ENCODE data around the gene EXOC6B.

EXOC6B gene

GRCh38 chr2:72166279-72166678, 659.6 kb downstream of the EXOC6B start:
- Mint-ChIP-seq H3K9me3 (no peaks in the 10 kb centered on the region), H3K4me1 (ENCODE audit: low read depth) (no peaks in the 10 kb centered on the region), H3K36me3 (ENCODE audit: low read depth) (no peaks in the 10 kb centered on the region)

GRCh38 chr2:72165792-72166191, 660.0 kb downstream of the EXOC6B start:
- Mint-ChIP-seq H3K27ac (no peak overlapping the region), H3K4me3 (no peak overlapping the region)

More at GRCh38 chr2:72166279-72166678, 659.6 kb downstream of the EXOC6B start:
- H3K27ac Mint-ChIP-seq: no peak overlapping the region
- no peak overlapping the region for H3K4me3 Mint-ChIP-seq
- peaks cover 5% of the 10 kb centered on the region for H3K27me3 Mint-ChIP-seq

GRCh38 chr2:72162574-72162973, 663.3 kb downstream of the EXOC6B start:
- no peaks in the 10 kb centered on the region for H3K4me1 Mint-ChIP-seq (ENCODE audit: low read depth)
- H3K4me3 Mint-ChIP-seq: no peak overlapping the region
- H3K27me3 Mint-ChIP-seq: peaks cover 12% of the 10 kb centered on the region
- no peak overlapping the region for H3K27ac Mint-ChIP-seq
- H3K36me3 Mint-ChIP-seq (ENCODE audit: low read depth): no peaks in the 10 kb centered on the region
- no peaks in the 10 kb centered on the region for H3K9me3 Mint-ChIP-seq

More at GRCh38 chr2:72165792-72166191, 660.0 kb downstream of the EXOC6B start:
- Mint-ChIP-seq H3K27me3 (peaks cover 7% of the 10 kb centered on the region), H3K9me3 (no peaks in the 10 kb centered on the region), H3K4me1 (ENCODE audit: low read depth) (no peaks in the 10 kb centered on the region), H3K36me3 (ENCODE audit: low read depth) (no peaks in the 10 kb centered on the region)

- no peak overlapping the region for H3K27ac Mint-ChIP-seq
Observed at GRCh38 chr2:72159211-72159993, 666.4 kb downstream of the EXOC6B start.

GRCh38 chr2:72157871-72158771, 667.7 kb downstream of the EXOC6B start:
- Mint-ChIP-seq H3K27ac (no peak overlapping the region), H3K36me3 (ENCODE audit: low read depth) (no peaks in the 10 kb centered on the region), H3K27me3 (peaks cover 12% of the 10 kb centered on the region), H3K4me3 (no peak overlapping the region), H3K4me1 (ENCODE audit: low read depth) (no peaks in the 10 kb centered on the region), H3K9me3 (no peaks in the 10 kb centered on the region)

More at GRCh38 chr2:72159211-72159993, 666.4 kb downstream of the EXOC6B start:
- Mint-ChIP-seq H3K4me1 (ENCODE audit: low read depth) (no peaks in the 10 kb centered on the region), H3K4me3 (no peak overlapping the region), H3K27me3 (peaks cover 12% of the 10 kb centered on the region), H3K9me3 (no peaks in the 10 kb centered on the region), H3K36me3 (ENCODE audit: low read depth) (no peaks in the 10 kb centered on the region)

GRCh38 chr2:72156872-72157271, 669.0 kb downstream of the EXOC6B start:
- Mint-ChIP-seq H3K4me3 (no peak overlapping the region), H3K27me3 (peaks cover 12% of the 10 kb centered on the region), H3K4me1 (ENCODE audit: low read depth) (no peaks in the 10 kb centered on the region), H3K27ac (no peak overlapping the region), H3K9me3 (no peaks in the 10 kb centered on the region), H3K36me3 (ENCODE audit: low read depth) (no peaks in the 10 kb centered on the region)

GRCh38 chr2:72155737-72156136, 670.1 kb downstream of the EXOC6B start:
- no peaks in the 10 kb centered on the region for H3K36me3 Mint-ChIP-seq (ENCODE audit: low read depth)
- H3K4me3 Mint-ChIP-seq: no peak overlapping the region
- H3K27me3 Mint-ChIP-seq: peaks cover 17% of the 10 kb centered on the region
- no peaks in the 10 kb centered on the region for H3K9me3 Mint-ChIP-seq
- no peaks in the 10 kb centered on the region for H3K4me1 Mint-ChIP-seq (ENCODE audit: low read depth)
- no peak overlapping the region for H3K27ac Mint-ChIP-seq

GRCh38 chr2:72155151-72155550, 670.7 kb downstream of the EXOC6B start:
- no peaks in the 10 kb centered on the region for H3K36me3 Mint-ChIP-seq (ENCODE audit: low read depth)
- peaks cover 2% of the 10 kb centered on the region for H3K4me1 Mint-ChIP-seq (ENCODE audit: low read depth)
- H3K9me3 Mint-ChIP-seq: no peaks in the 10 kb centered on the region
- peaks cover 18% of the 10 kb centered on the region for H3K27me3 Mint-ChIP-seq
- no peak overlapping the region for H3K27ac Mint-ChIP-seq
- no peak overlapping the region for H3K4me3 Mint-ChIP-seq

GRCh38 chr2:72154386-72154975, 671.4 kb downstream of the EXOC6B start:
- H3K27ac Mint-ChIP-seq: no peak overlapping the region
- H3K27me3 Mint-ChIP-seq: peaks cover 24% of the 10 kb centered on the region
- H3K9me3 Mint-ChIP-seq: no peaks in the 10 kb centered on the region
- no peak overlapping the region for H3K4me3 Mint-ChIP-seq
- H3K36me3 Mint-ChIP-seq (ENCODE audit: low read depth): no peaks in the 10 kb centered on the region
- H3K4me1 Mint-ChIP-seq (ENCODE audit: low read depth): peaks cover 9% of the 10 kb centered on the region

- Mint-ChIP-seq H3K9me3 (no peaks in the 10 kb centered on the region), H3K27me3 (peaks cover 30% of the 10 kb centered on the region), H3K4me3 (no peak overlapping the region), H3K4me1 (ENCODE audit: low read depth) (peaks cover 14% of the 10 kb centered on the region), H3K27ac (no peak overlapping the region), H3K36me3 (ENCODE audit: low read depth) (no peaks in the 10 kb centered on the region)
Observed at GRCh38 chr2:72153924-72154323, 671.9 kb downstream of the EXOC6B start.

- Mint-ChIP-seq H3K4me1 (ENCODE audit: low read depth) (peaks cover 19% of the 10 kb centered on the region), H3K27me3 (peaks cover 35% of the 10 kb centered on the region), H3K4me3 (no peak overlapping the region), H3K9me3 (no peaks in the 10 kb centered on the region), H3K36me3 (ENCODE audit: low read depth) (no peaks in the 10 kb centered on the region), H3K27ac (no peak overlapping the region)
Observed at GRCh38 chr2:72153026-72153791, 672.6 kb downstream of the EXOC6B start.

- peaks cover 55% of the 10 kb centered on the region for H3K27me3 Mint-ChIP-seq
- H3K36me3 Mint-ChIP-seq (ENCODE audit: low read depth): peaks cover 3% of the 10 kb centered on the region
- no peak overlapping the region for H3K4me3 Mint-ChIP-seq
- H3K27ac Mint-ChIP-seq: no peak overlapping the region
- no peaks in the 10 kb centered on the region for H3K9me3 Mint-ChIP-seq
- H3K4me1 Mint-ChIP-seq (ENCODE audit: low read depth): peaks cover 33% of the 10 kb centered on the region
Observed at GRCh38 chr2:72150861-72151356, 674.9 kb downstream of the EXOC6B start.

GRCh38 chr2:72150157-72150860, 675.5 kb downstream of the EXOC6B start:
- Mint-ChIP-seq H3K36me3 (ENCODE audit: low read depth) (peaks cover 3% of the 10 kb centered on the region), H3K27me3 (peaks cover 61% of the 10 kb centered on the region), H3K4me1 (ENCODE audit: low read depth) (peaks cover 39% of the 10 kb centered on the region), H3K27ac (peak overlapping the region; percentile 28), H3K4me3 (peak overlapping the region; percentile 71), H3K9me3 (no peaks in the 10 kb centered on the region)
